ENCODE data around the gene MRPL44.

DNA sequence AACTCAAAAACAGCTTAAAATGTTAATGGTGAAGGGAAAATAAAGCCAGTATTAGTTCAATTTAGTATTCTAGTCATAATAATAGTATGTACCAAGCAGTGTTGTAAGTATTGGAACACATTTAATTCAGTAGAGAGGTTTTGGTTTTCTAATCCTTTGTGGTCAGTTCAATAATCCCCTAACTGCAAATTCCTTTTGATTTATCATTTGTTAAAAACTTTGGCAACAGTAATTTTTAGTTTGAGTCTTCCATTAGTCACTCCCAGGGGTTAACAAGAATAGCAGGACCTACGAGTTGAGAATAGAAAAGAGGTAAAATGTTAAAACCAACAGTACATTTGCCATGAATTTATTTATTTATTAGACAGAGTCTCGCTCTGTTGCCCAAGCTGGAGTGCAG is 10.7 kb downstream of the MRPL44 start:
- TF ChIP-seq, protein P1, sequence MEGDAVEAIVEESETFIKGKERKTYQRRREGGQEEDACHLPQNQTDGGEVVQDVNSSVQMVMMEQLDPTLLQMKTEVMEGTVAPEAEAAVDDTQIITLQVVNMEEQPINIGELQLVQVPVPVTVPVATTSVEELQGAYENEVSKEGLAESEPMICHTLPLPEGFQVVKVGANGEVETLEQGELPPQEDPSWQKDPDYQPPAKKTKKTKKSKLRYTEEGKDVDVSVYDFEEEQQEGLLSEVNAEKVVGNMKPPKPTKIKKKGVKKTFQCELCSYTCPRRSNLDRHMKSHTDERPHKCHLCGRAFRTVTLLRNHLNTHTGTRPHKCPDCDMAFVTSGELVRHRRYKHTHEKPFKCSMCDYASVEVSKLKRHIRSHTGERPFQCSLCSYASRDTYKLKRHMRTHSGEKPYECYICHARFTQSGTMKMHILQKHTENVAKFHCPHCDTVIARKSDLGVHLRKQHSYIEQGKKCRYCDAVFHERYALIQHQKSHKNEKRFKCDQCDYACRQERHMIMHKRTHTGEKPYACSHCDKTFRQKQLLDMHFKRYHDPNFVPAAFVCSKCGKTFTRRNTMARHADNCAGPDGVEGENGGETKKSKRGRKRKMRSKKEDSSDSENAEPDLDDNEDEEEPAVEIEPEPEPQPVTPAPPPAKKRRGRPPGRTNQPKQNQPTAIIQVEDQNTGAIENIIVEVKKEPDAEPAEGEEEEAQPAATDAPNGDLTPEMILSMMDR (IDR thresholded peaks at IDR 0.05), result no peak
- TF ChIP-seq POLR2AphosphoS5 (IDR thresholded peaks at IDR 0.05), result no peak
